ENCODE measurements around the gene MRPL18.

The MRPL18 gene

GRCh38 chr6:159844737-159845645, 54.7 kb downstream of the MRPL18 start:
- DNase-seq, result no peak
